Measurements from ENCODE around the gene DMBT1.
A peak's percentile ranks its signal among the peaks of the same experiment; 100 is the strongest.

Gene DMBT1

GRCh38 chr10:122560279-122560804 lies at the start of gene DMBT1:
Gene DMBT1 (plus strand): TSS chr10:122560754. CDS start chr10:122560771, 17 bp downstream.
- DNase-seq: no peak

- no peak for DNase-seq
Measured at GRCh38 chr10:122513053-122513452, 47.5 kb upstream of the DMBT1 start.

GRCh38 chr10:122514045-122514840 lies 46.3 kb upstream of the DMBT1 start:
- no peak for DNase-seq

GRCh38 chr10:122515022-122515424 lies 45.5 kb upstream of the DMBT1 start:
- no peak for DNase-seq

- peak; percentile 50 for DNase-seq
Measured at GRCh38 chr10:122515588-122516231, 44.8 kb upstream of the DMBT1 start.

- DNase-seq: no peak
Measured at GRCh38 chr10:122516734-122517133, 43.8 kb upstream of the DMBT1 start.

GRCh38 chr10:122519144-122519543 lies 41.4 kb upstream of the DMBT1 start:
- no peak for DNase-seq

GRCh38 chr10:122519873-122520272 lies 40.7 kb upstream of the DMBT1 start:
- DNase-seq: no peak

- no peak for DNase-seq
Measured at GRCh38 chr10:122521011-122521410, 39.5 kb upstream of the DMBT1 start.

GRCh38 chr10:122524811-122525210 lies 35.7 kb upstream of the DMBT1 start:
- DNase-seq: no peak

- DNase-seq: no peak
Measured at GRCh38 chr10:122525788-122526187, 34.8 kb upstream of the DMBT1 start.

GRCh38 chr10:122526892-122527291 lies 33.7 kb upstream of the DMBT1 start:
- DNase-seq: no peak

- no peak for DNase-seq
Measured at GRCh38 chr10:122530177-122530576, 30.4 kb upstream of the DMBT1 start.

GRCh38 chr10:122531261-122531660 lies 29.3 kb upstream of the DMBT1 start:
- DNase-seq: no peak

- DNase-seq: no peak
Measured at GRCh38 chr10:122531939-122532338, 28.6 kb upstream of the DMBT1 start.

- no peak for DNase-seq
Measured at GRCh38 chr10:122532601-122533296, 27.8 kb upstream of the DMBT1 start.

GRCh38 chr10:122537545-122537944 lies 23.0 kb upstream of the DMBT1 start:
- DNase-seq: no peak

- no peak for DNase-seq
Measured at GRCh38 chr10:122541541-122542002, 19.0 kb upstream of the DMBT1 start.

- DNase-seq: no peak
Measured at GRCh38 chr10:122543676-122544445, 16.7 kb upstream of the DMBT1 start.

GRCh38 chr10:122544493-122544892 lies 16.1 kb upstream of the DMBT1 start:
- no peak for DNase-seq

- DNase-seq: no peak
Measured at GRCh38 chr10:122546242-122546641, 14.3 kb upstream of the DMBT1 start.

- DNase-seq: no peak
Measured at GRCh38 chr10:122548407-122549085, 12.0 kb upstream of the DMBT1 start.
